ENCODE data around the gene HDAC4. TPM values are rescaled to one million over a fixed set of nuclear protein-coding genes. Genes with fewer than 3 reads are reported as not detected.

The HDAC4 gene
- total and polyA plus RNA-seq, 9 of the 15 experiments (the other 6 are each of a cell fraction or from before 2014, with no cell fraction given) = 0.11 to 20.2 (median 4.0) TPM

GRCh38 chr2:239155806-239156480, 244.9 kb downstream of the HDAC4 start (continued):
- TF ChIP-seq NR0B1 (IDR thresholded peaks at IDR 0.05; ENCODE audit: partially characterized antibody) (no peak), RBBP5 (IDR thresholded peaks at IDR 0.05; ENCODE audit: borderline replicate concordance, insufficient read depth, low read length, poor library complexity, severe bottlenecking) (no peak), CLOCK (CRISPR knock-in tag; IDR thresholded peaks at IDR 0.05; ENCODE audit: borderline replicate concordance) (no peak)
